Measurements from ENCODE around the gene MC1R. TPM values are rescaled to one million over a fixed set of nuclear protein-coding genes. Genes with fewer than 3 reads are reported as not detected.
"Not testable (repeated sequence)": the region's sequence is repeated elsewhere in the genome, so short reads cannot be mapped to it uniquely, and the experiment has no call there.

MC1R gene
- total RNA-seq, 6 experiments from 2014 or later: 0.31 to 1.6 (median 0.77) TPM

GRCh38 chr16:89912143-89912542 is 6.5 kb upstream of the MC1R start:
- no peak overlapping the region for H3K4me3 ChIP-seq
- H3K9me3 ChIP-seq: no peaks in the 10 kb centered on the region
- 89% methylated on average over 5 of the region's 13 CpGs for WGBS (ENCODE audit: insufficient coverage, low coverage, low lambda C conversion rate, missing lambda C conversion rate)
- no peaks in the 10 kb centered on the region for H3K27me3 ChIP-seq
- DNase-seq (no peak), ATAC-seq (no peak)
- H3K27ac ChIP-seq: no peak overlapping the region
- peaks cover 0 to 11% (median 4%) of the 10 kb centered on the region in 4 donors for H3K36me3 ChIP-seq
- TF ChIP-seq CTCF (IDR thresholded peaks at IDR 0.05) (no peak), POLR2A (IDR thresholded peaks at IDR 0.05) (no peak)
- H3K4me1 ChIP-seq: no peaks in the 10 kb centered on the region
- intact Hi-C loops (cut with DNase I): no loop called here

DNA sequence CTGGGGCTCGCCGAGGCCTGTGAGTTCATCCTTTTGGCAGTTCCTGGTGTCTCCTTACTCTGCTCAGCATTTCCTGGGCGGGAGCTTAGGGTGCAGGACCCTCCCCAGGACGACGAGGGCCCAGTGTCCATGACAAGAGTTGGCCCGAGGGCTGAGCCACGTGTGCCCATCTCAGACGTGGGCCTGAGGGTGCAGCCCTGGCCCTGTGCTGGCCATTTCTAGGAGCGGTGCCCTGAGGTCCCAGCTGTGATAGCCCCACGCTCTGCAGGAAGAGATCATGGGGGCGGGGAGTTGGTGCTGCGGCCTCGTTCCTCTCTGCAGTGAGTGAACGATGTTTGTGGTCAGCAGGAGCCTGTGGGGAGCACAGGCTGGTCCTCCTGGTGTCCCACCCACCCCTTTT is 6.0 kb upstream of the MC1R start:
- intact Hi-C loops (cut with DNase I): no loop called here
- WGBS (ENCODE audit: insufficient coverage, low coverage, low lambda C conversion rate, missing lambda C conversion rate): no CpG with 5 or more reads among the region's 14 CpGs
- peaks cover 0 to 2% (median 0%) of the 10 kb centered on the region in 4 donors for H3K4me1 ChIP-seq
- H3K9me3 ChIP-seq: no peaks in the 10 kb centered on the region
- no peak overlapping the region for H3K4me3 ChIP-seq
- H3K27ac ChIP-seq: no peak overlapping the region
- ATAC-seq (no peak), DNase-seq (no peak)
- peaks cover 0 to 11% (median 4%) of the 10 kb centered on the region in 4 donors for H3K36me3 ChIP-seq
- no peaks in the 10 kb centered on the region for H3K27me3 ChIP-seq
- no peak for TF ChIP-seq POLR2A (IDR thresholded peaks at IDR 0.05)
- no peak for TF ChIP-seq CTCF (IDR thresholded peaks at IDR 0.05)

GRCh38 chr16:89913408-89914387 is 5.0 kb upstream of the MC1R start:
- Histone ChIP-seq H3K36me3 (peaks cover 0 to 11% (median 4%) of the 10 kb centered on the region in 4 donors), H3K4me1 (peaks cover 0 to 4% (median 0%) of the 10 kb centered on the region in 4 donors), H3K27me3 (no peaks in the 10 kb centered on the region), H3K4me3 (no peak overlapping the region), H3K9me3 (no peaks in the 10 kb centered on the region), H3K27ac (no peak overlapping the region)
- WGBS (ENCODE audit: insufficient coverage, low coverage, low lambda C conversion rate, missing lambda C conversion rate): 76% methylated on average over 12 of the region's 30 CpGs
- no peak for DNase-seq
- intact Hi-C loops (cut with DNase I): no loop called here
- TF ChIP-seq POLR2A (IDR thresholded peaks at IDR 0.05): no peak
- no peak for TF ChIP-seq CTCF (IDR thresholded peaks at IDR 0.05)
- ATAC-seq: no peak

DNA sequence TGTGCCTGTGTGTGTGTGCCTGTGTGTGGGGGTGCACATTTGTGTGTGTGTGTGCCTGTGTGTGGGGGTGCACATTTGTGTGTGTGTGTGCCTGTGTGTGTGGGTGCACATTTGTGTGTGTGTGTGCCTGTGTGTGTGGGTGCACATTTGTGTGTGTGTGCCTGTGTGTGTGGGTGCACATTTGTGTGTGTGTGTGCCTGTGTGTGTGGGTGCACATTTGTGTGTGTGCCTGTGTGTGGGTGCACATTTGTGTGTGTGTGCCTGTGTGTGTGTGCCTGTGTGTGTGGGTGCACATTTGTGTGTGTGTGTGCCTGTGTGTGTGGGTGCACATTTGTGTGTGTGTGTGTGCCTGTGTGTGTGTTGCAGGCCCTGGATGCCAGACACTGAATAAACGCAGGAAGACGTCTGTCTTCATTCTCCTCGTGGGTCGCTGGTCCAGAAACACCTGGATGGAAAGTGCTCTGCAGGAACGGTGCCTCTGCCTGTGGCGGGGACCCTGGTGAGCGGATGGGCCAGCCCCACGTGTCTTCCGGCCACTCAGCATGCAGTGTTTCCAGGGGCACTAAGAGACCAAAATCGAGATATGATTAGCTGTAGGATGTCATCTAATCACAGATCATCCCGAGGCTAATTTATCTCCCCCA is 3.9 kb upstream of the MC1R start:
- H3K4me3 ChIP-seq; intact Hi-C loops (cut with DNase I); H3K36me3 ChIP-seq; DNase-seq; H3K9me3 ChIP-seq; ATAC-seq; H3K27me3 ChIP-seq; H3K4me1 ChIP-seq; H3K27ac ChIP-seq: not testable (repeated sequence)
- 64% methylated on average over 6 of the region's 11 CpGs for WGBS (ENCODE audit: insufficient coverage, low coverage, low lambda C conversion rate, missing lambda C conversion rate)

Measured in right lobe of liver (tissue), 6 donors.